Gastrocnemius medialis (tissue), 4 donors: ENCODE results near the gene GID8. TPM values are rescaled to one million over a fixed set of nuclear protein-coding genes. Genes with fewer than 3 reads are reported as not detected.

Source experiments
- ATAC-seq, 2 donors: fragments of 150-250 bp; one replicate each; pipeline ENCODE4 v1.9.1; 2016
- DNase-seq, 2 donors: peaks; one replicate each; pipeline ENCODE4 v3.0.0-alpha.2; 2019
- H3K27ac ChIP-seq, 4 donors: fragments of 200-600 bp; sonication (generic); 1 replicate in 1 of 4; 2 replicates in 3 of 4; pipeline ENCODE4 v1.5.1; 2016 to 2018; ENCODE audit warnings: mild to moderate bottlenecking in 2 of 4, moderate library complexity in 1 of 4
- H3K27me3 ChIP-seq, 3 donors: fragments of 200-600 bp; sonication (generic) in 2 of 3; 1 replicate in 1 of 3; 2 replicates in 2 of 3; pipeline versions ENCODE4 v1.5.1 to v1.6.0; 2016 to 2019; ENCODE audit warnings: mild to moderate bottlenecking in 1 of 3, moderate library complexity in 1 of 3
- H3K36me3 ChIP-seq, 2 donors: fragments of 200-600 bp; sonication (generic) in 1 of 2; one replicate each; pipeline ENCODE4 v1.5.1; 2017 to 2018
- H3K4me1 ChIP-seq, 2 donors: fragments of 200-600 bp; sonication (generic) in 1 of 2; one replicate each; pipeline ENCODE4 v1.5.1; 2016 to 2017; ENCODE audit warnings: mild to moderate bottlenecking in 2 of 2
- H3K4me3 ChIP-seq, 4 donors: fragments of 200-600 bp; sonication (generic) in 3 of 4; 1 replicate in 1 of 4; 2 replicates in 3 of 4; pipeline ENCODE4 v1.5.1; 2016 to 2019; ENCODE audit warnings: mild to moderate bottlenecking in 2 of 4
- H3K9me3 ChIP-seq, 3 donors: fragments of 200-600 bp; sonication (generic) in 2 of 3; 1 replicate in 1 of 3; 2 replicates in 2 of 3; pipeline ENCODE4 v1.5.1; 2016 to 2019
- CTCF ChIP-seq, 5 experiments: fragments of 450-650 bp in 3 of 5; fragments of 200-600 bp in 2 of 5; sonication (generic) in 2 of 5; IDR thresholded peaks in 4 of 5; conservative IDR thresholded peaks in 1 of 5; 1 replicate in 4 of 5; 2 replicates in 1 of 5; pipeline ENCODE4 v1.5.1; 2016 to 2019; ENCODE audit warnings: antibody characterized with exemption in 5 of 5, mild to moderate bottlenecking in 3 of 5, moderate library complexity in 3 of 5
- POLR2A ChIP-seq, 2 donors: fragments of 450-650 bp; IDR thresholded peaks; one replicate each; pipeline ENCODE4 v1.6.1; 2017; ENCODE audit warnings: antibody characterized with exemption in 2 of 2, mild to moderate bottlenecking in 2 of 2, moderate library complexity in 2 of 2
- in situ Hi-C, 4 donors: fragments of 200-750 bp; cut with MboI; loops; one replicate each; pipeline versions ENCODE4 v1.15.0 to v1.8.0; 2017; ENCODE audit warnings: low sequenced_read_pairs in 4 of 4
- intact Hi-C: fragments of 100-400 bp; cut with DNase I; formaldehyde crosslinking; loops from one replicate; pipeline ENCODE4 v1.15.1; 2023; ENCODE audit warnings: low total_unique reads
- total RNA-seq, 4 donors: library from RNA; depleted of rRNA; stranded (reverse); fragments of >200 nt; gene quantifications; one replicate each; pipeline versions ENCODE4 v1.1.0 to v1.2.3, GENCODE V29; 2016

GID8 gene
- total RNA-seq, 4 donors from 2014 or later, result 12.8 to 16.2 (median 13.5) TPM

DNA sequence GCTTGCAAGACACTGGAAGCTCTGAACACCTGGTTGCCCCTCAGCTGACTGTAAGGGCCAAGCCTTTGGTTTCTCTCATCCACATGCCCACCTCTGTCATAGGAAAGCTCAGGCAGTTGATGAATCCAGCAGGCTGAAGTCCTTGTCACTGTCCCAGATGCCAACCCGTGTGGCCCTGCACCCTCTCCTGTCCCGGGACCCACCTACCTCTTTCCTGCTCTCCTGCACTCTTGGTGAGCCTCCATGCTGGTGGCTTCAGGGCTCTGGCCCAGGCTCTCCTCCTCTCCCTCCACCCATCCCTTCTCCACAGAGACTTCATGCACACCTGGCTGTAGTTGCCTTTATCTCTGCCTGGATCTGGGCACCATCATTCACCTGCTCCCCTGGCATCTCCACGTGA is 4.0 kb upstream of the GID8 start:
- Histone ChIP-seq H3K4me1 (peaks cover 31 to 42% of the 10 kb centered on the region in 2 donors), H3K36me3 (no peaks in the 10 kb centered on the region), H3K9me3 (no peaks in the 10 kb centered on the region), H3K4me3 (no peak overlapping the region), H3K27ac (no peak overlapping the region), H3K27me3 (no peaks in the 10 kb centered on the region)
- TF ChIP-seq CTCF (IDR thresholded peaks at IDR 0.05 in 4 of 5, conservative IDR thresholded peaks at IDR 0.05 in 1 of 5) (no peak), POLR2A (IDR thresholded peaks at IDR 0.05) (no peak)
- intact Hi-C loops (no loop called here), in situ Hi-C loops (no loop called here)
- no peak for DNase-seq
- ATAC-seq, result no peak

GRCh38 chr20:62935204-62935967 is 2.6 kb upstream of the GID8 start:
- Histone ChIP-seq H3K27me3 (no peaks in the 10 kb centered on the region), H3K9me3 (no peaks in the 10 kb centered on the region), H3K4me3 (peak overlapping the region in 1 of 4 donors; percentile 92), H3K27ac (no peak overlapping the region), H3K4me1 (peaks cover 31 to 42% of the 10 kb centered on the region in 2 donors), H3K36me3 (no peaks in the 10 kb centered on the region)
- DNase-seq (no peak), ATAC-seq (no peak)
- in situ Hi-C loops, result no loop called here
- TF ChIP-seq CTCF (IDR thresholded peaks at IDR 0.05 in 4 of 5, conservative IDR thresholded peaks at IDR 0.05 in 1 of 5) (no peak), POLR2A (IDR thresholded peaks at IDR 0.05) (no peak)
- intact Hi-C loops, result loop anchor here (5.0 kb wide), 1 partner anchor 283 kb away; no protein-coding TSS in a partner anchor

DNA sequence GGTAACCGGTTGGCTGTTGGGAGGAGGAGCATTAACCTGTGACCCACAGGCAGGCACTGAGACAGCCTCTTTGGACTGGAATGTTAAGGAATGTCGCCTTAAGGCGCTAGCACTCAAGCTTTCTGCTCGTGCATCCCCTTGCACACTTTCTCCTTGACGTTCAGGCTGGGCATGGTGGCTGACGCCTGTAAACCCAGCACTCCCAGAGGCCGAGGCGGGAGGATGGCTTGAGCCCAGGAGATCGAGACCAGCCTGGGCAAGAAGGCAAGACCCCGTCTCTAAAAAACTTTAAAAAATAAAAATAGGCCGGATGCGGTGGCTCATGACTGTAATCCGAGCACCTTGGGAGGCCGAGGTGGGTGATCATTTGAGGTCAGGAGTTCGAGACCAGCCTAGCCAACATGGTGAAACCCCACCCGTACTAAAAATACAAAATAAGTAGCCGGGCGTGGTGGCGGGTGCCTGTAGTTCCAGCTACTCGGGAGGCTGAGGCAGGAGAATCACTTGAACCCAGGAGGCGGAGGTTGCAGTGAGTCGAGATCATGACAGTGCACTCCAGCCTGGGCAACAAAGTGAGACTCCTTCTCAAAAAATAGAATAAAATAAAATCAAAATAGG is 1.9 kb upstream of the GID8 start:
- intact Hi-C loops, result loop anchor here (5.0 kb wide), 1 partner anchor 284 kb away; no protein-coding TSS in a partner anchor

More for the DNA sequence above, 1.9 kb upstream of the GID8 start:
- no peak for DNase-seq
- no peaks in the 10 kb centered on the region for H3K36me3 ChIP-seq
- peak overlapping the region in 1 of 4 donors; percentile 88 for H3K27ac ChIP-seq
- H3K9me3 ChIP-seq, result no peaks in the 10 kb centered on the region
- no peaks in the 10 kb centered on the region for H3K27me3 ChIP-seq
- H3K4me3 ChIP-seq, result peak overlapping the region in 3 of 4 donors; percentile 84 to 92 (median 92)
- peaks cover 31 to 42% of the 10 kb centered on the region in 2 donors for H3K4me1 ChIP-seq
- no peak for TF ChIP-seq CTCF (IDR thresholded peaks at IDR 0.05 in 4 of 5, conservative IDR thresholded peaks at IDR 0.05 in 1 of 5)
- no peak for TF ChIP-seq POLR2A (IDR thresholded peaks at IDR 0.05)
- in situ Hi-C loops, result no loop called here
- no peak for ATAC-seq
